A549 treated with dexamethasone at 1 μM for 4 hours (cell line): ENCODE results near the gene ERLIN1. TPM values are rescaled to one million over a fixed set of nuclear protein-coding genes. Genes with fewer than 3 reads are reported as not detected.

Experiments
- total RNA-seq: library from RNA; stranded (reverse); fragments of 200-300 nt; extraction: Qiagen RNA extraction; gene quantifications from 5 replicates; pipeline ENCODE4 v1.2.3, GENCODE V29; 2022

The ERLIN1 gene
- 44.9 to 60.3 TPM (median 59.1 TPM) in 5 replicates for total RNA-seq

DNA sequence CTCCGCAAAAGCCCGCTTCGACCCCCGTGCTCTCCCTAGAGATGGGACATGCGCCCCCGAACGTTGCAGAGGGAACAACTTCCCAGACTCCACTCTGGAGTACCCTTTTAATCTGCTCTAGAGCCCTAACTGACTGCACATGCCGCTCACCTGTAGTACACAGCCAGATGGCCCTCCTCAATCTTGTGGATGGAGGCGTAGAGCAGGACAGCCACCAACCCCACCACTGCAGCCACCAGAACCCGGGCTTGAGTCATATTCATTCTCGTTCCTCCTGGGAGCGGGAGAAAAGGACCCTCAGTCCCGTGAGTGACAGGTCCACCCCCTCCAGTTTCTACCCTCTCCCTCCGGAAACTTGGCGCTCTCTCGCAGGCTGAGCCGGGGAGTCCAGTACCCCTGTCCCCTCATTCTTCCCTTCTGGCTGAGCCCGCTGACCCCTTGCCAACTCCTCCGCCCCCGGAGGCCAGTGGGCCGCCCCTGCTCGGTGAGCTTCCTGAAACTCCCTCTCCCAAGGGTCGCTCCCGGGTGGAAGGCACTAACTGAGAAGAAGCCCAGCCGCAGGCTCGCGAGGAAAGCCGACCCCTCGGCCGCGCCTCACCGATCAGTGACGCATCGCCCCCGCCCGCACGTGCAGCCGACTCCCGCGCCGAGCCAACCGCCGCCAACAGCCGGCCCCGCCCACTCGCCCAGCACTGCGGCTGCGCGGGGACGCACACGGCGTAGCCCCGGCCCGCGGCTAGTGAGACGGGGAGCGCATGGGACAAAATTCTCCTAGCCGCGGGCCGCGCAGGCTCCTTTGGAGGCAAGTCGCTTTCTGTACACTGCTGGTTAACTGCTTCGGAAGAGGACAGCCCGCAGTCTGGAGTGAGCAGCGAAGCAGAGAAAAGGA lies at the start of gene ERLIN1:
Gene ERLIN1, minus strand, starts transcription at position 666 of the 889 bp plus-strand sequence. Its CDS starts 403 bp downstream, at position 263.

Other genes starting within 250 kb of the ERLIN1 start
- gene DNMBP, start 176.1 kb downstream of the ERLIN1 start, total RNA-seq: 17.8 to 26.3 TPM (median 20.9 TPM) in 5 replicates
- gene CPN1, start 104.2 kb downstream of the ERLIN1 start, total RNA-seq: 0.19 to 0.54 TPM (median 0.36 TPM) in 5 replicates
- 18.7 to 24.1 TPM (median 20.6 TPM) in 5 replicates for gene CHUK, start 43.6 kb upstream of the ERLIN1 start, total RNA-seq
- 21.2 to 23.1 TPM (median 22.0 TPM) in 5 replicates for gene CWF19L1, start 81.6 kb upstream of the ERLIN1 start, total RNA-seq
- 89.2 to 110 TPM (median 93.5 TPM) in 5 replicates for gene BLOC1S2, start 100.7 kb upstream of the ERLIN1 start, total RNA-seq
- 0.11 to 0.38 TPM (median 0.19 TPM) in 5 replicates for gene PKD2L1, start 144.2 kb upstream of the ERLIN1 start, total RNA-seq
- gene SCD, start 161.2 kb upstream of the ERLIN1 start, total RNA-seq: 148 to 219 TPM (median 171 TPM) in 5 replicates